HEK293T (cell line): ENCODE measurements around the gene HSPA9.

Experiments used
- CTCF ChIA-PET: fragments of 350-600 bp; formaldehyde crosslinking; extraction: SDS; loops from one replicate; lab custom pipeline; 2021; ENCODE audit warnings: antibody characterized with exemption, inconsistent platforms; lab: Yijun Ruan, JAX
- POLR2A ChIA-PET: fragments of 350-600 bp; formaldehyde crosslinking; extraction: SDS; loops from one replicate; lab custom pipeline; 2020; ENCODE audit warnings: antibody characterized with exemption, inconsistent platforms; lab: Yijun Ruan, JAX
- DNase-seq: peaks from one replicate; pipeline ENCODE4 v3.0.0; 2012; ENCODE audit warnings: mixed read lengths; ENCODE audit errors: extremely low spot score
- ARNT ChIP-seq: fragments of 450-650 bp; IDR thresholded peaks from 2 replicates; pipeline ENCODE4 v1.6.1; 2017; ENCODE audit warnings: mild to moderate bottlenecking
- BHLHE40 ChIP-seq: fragments of 450-650 bp; IDR thresholded peaks from 2 replicates; pipeline ENCODE4 v1.6.1; 2016; ENCODE audit warnings: mild to moderate bottlenecking, moderate library complexity, borderline replicate concordance
- CTBP1 ChIP-seq: fragments of 450-650 bp; IDR thresholded peaks from 2 replicates; pipeline ENCODE4 v1.6.1; 2016; ENCODE audit warnings: borderline replicate concordance
- ELF4 ChIP-seq: fragments of 450-650 bp; IDR thresholded peaks from 2 replicates; pipeline ENCODE4 v1.6.1; 2017; ENCODE audit warnings: antibody characterized with exemption
- FOXA1 ChIP-seq: fragments of 450-650 bp; IDR thresholded peaks from 2 replicates; pipeline ENCODE4 v1.6.1; 2016; ENCODE audit warnings: mild to moderate bottlenecking
- FOXK2 ChIP-seq: fragments of 450-650 bp; IDR thresholded peaks from 2 replicates; pipeline ENCODE4 v1.6.1; 2016; ENCODE audit warnings: mild to moderate bottlenecking
- FOXM1 ChIP-seq: fragments of 450-650 bp; IDR thresholded peaks from 2 replicates; pipeline ENCODE4 v1.6.1; 2017; ENCODE audit warnings: mild to moderate bottlenecking, borderline replicate concordance
- HDGF ChIP-seq: fragments of 450-650 bp; IDR thresholded peaks from 2 replicates; pipeline ENCODE4 v1.6.1; 2017; ENCODE audit warnings: antibody characterized with exemption, borderline replicate concordance
- L3MBTL2 ChIP-seq: fragments of 450-650 bp; conservative IDR thresholded peaks from 2 replicates; pipeline ENCODE4 v1.6.1; 2016; ENCODE audit warnings: mild to moderate bottlenecking
- LEF1 ChIP-seq: fragments of 450-650 bp; IDR thresholded peaks from 2 replicates; pipeline ENCODE4 v1.6.1; 2017; ENCODE audit warnings: mild to moderate bottlenecking, borderline replicate concordance
- NFRKB ChIP-seq: fragments of 450-650 bp; IDR thresholded peaks from 2 replicates; pipeline ENCODE4 v1.6.1; 2016; ENCODE audit warnings: mild to moderate bottlenecking, moderate library complexity
- PKNOX1 ChIP-seq: fragments of 450-650 bp; IDR thresholded peaks from 2 replicates; pipeline ENCODE4 v1.6.1; 2016
- SP1 ChIP-seq: fragments of 450-650 bp; IDR thresholded peaks from 2 replicates; pipeline ENCODE4 v1.6.1; 2017
- SUZ12 ChIP-seq: fragments of 450-650 bp; IDR thresholded peaks from 2 replicates; pipeline ENCODE4 v1.6.1; 2016; ENCODE audit warnings: mild to moderate bottlenecking
- TARDBP ChIP-seq: fragments of 450-650 bp; IDR thresholded peaks from 2 replicates; pipeline ENCODE4 v1.6.1; 2016
- ZNF384 ChIP-seq: fragments of 450-650 bp; IDR thresholded peaks from 2 replicates; pipeline ENCODE4 v1.6.1; 2016

Gene HSPA9

GRCh38 chr5:138605254-138605972 is 30.2 kb upstream of the HSPA9 start:
- DNase-seq, result no peak
- no peak for TF ChIP-seq SUZ12
- no peak for TF ChIP-seq HDGF
- TF ChIP-seq PKNOX1, result no peak
- no peak for TF ChIP-seq TARDBP
- TF ChIP-seq L3MBTL2, result no peak
- TF ChIP-seq ELF4, result no peak
- no peak for TF ChIP-seq ARNT
- TF ChIP-seq FOXM1, result no peak
- no peak for TF ChIP-seq LEF1
- TF ChIP-seq ZNF384, result no peak
- no peak for TF ChIP-seq FOXK2
- no peak for TF ChIP-seq CTBP1
- TF ChIP-seq NFRKB, result no peak
- TF ChIP-seq BHLHE40, result no peak
- TF ChIP-seq SP1, result no peak
- no peak for TF ChIP-seq FOXA1
- CTCF ChIA-PET, result no interaction called here
- POLR2A ChIA-PET, result interaction anchor here (1.0 kb wide), 1 partner anchor 30 kb away, joined by 3 read pairs; the partner anchor contains the start of gene HSPA9

GRCh38 chr5:138604176-138604785 is 29.1 kb upstream of the HSPA9 start:
- TF ChIP-seq LEF1, result no peak
- no peak for TF ChIP-seq SUZ12
- TF ChIP-seq FOXK2, result no peak
- TF ChIP-seq HDGF, result no peak
- TF ChIP-seq ZNF384, result no peak
- no peak for TF ChIP-seq PKNOX1
- TF ChIP-seq L3MBTL2, result no peak
- no peak for TF ChIP-seq TARDBP
- no peak for TF ChIP-seq ARNT
- TF ChIP-seq CTBP1, result no peak
- TF ChIP-seq NFRKB, result no peak
- no peak for TF ChIP-seq BHLHE40
- no peak for DNase-seq
- CTCF ChIA-PET, result interaction anchor here (0.9 to 1.1 kb wide), 3 partner anchors 9 to 30 kb away, joined by 3 to 4 read pairs (median 3); no protein-coding TSS in a partner anchor
- POLR2A ChIA-PET, result interaction anchor here (1.0 kb wide), 1 partner anchor 29 kb away, joined by 4 read pairs; the partner anchor contains the start of gene HSPA9

GRCh38 chr5:138603249-138603920 is 28.2 kb upstream of the HSPA9 start:
- TF ChIP-seq FOXK2 (no peak), ZNF384 (no peak), ARNT (no peak), TARDBP (no peak), PKNOX1 (no peak), CTBP1 (no peak), BHLHE40 (no peak), NFRKB (no peak), LEF1 (no peak), L3MBTL2 (no peak), SUZ12 (no peak), FOXM1 (no peak), HDGF (no peak), SP1 (no peak), ELF4 (no peak)
- DNase-seq, result no peak
- POLR2A ChIA-PET, result interaction anchor here (0.9 to 1.0 kb wide), 2 partner anchors 28 kb away, joined by 4 read pairs; partner anchors contain the start of gene HSPA9
- CTCF ChIA-PET, result interaction anchor here (0.8 to 1.1 kb wide), 3 partner anchors 8 to 30 kb away, joined by 3 to 5 read pairs (median 4); no protein-coding TSS in a partner anchor

GRCh38 chr5:138602371-138603000 is 27.3 kb upstream of the HSPA9 start:
- CTCF ChIA-PET, result interaction anchor here (0.8 kb wide), 1 partner anchor 13 kb away, joined by 5 read pairs; no protein-coding TSS in a partner anchor
- POLR2A ChIA-PET, result interaction anchor here (0.9 kb wide), 1 partner anchor 27 kb away, joined by 4 read pairs; the partner anchor contains the start of gene HSPA9
- DNase-seq, result no peak
- TF ChIP-seq ELF4, result no peak

GRCh38 chr5:138601444-138601843 is 26.2 kb upstream of the HSPA9 start:
- no peak for DNase-seq
- no peak for TF ChIP-seq CTBP1
- no peak for TF ChIP-seq ARNT
- TF ChIP-seq BHLHE40, result no peak
- ChIA-PET CTCF (no interaction called here), POLR2A (interaction anchor here (1.6 kb wide), 1 partner anchor 26 kb away, joined by 7 read pairs; the partner anchor contains the start of gene HSPA9)
